Stimulated activated CD4-positive, alpha-beta T cell treated with anti-CD3 and anti-CD28 coated beads, Interleukin-2, amount 100 ng/mL, for 4 hours (primary cell): ENCODE data around the gene AIFM3.

Source experiments
- DNase-seq: peaks from one replicate; pipeline ENCODE4 v3.0.0-alpha.2; 2020; ENCODE audit warnings: low read depth

AIFM3 gene

DNA sequence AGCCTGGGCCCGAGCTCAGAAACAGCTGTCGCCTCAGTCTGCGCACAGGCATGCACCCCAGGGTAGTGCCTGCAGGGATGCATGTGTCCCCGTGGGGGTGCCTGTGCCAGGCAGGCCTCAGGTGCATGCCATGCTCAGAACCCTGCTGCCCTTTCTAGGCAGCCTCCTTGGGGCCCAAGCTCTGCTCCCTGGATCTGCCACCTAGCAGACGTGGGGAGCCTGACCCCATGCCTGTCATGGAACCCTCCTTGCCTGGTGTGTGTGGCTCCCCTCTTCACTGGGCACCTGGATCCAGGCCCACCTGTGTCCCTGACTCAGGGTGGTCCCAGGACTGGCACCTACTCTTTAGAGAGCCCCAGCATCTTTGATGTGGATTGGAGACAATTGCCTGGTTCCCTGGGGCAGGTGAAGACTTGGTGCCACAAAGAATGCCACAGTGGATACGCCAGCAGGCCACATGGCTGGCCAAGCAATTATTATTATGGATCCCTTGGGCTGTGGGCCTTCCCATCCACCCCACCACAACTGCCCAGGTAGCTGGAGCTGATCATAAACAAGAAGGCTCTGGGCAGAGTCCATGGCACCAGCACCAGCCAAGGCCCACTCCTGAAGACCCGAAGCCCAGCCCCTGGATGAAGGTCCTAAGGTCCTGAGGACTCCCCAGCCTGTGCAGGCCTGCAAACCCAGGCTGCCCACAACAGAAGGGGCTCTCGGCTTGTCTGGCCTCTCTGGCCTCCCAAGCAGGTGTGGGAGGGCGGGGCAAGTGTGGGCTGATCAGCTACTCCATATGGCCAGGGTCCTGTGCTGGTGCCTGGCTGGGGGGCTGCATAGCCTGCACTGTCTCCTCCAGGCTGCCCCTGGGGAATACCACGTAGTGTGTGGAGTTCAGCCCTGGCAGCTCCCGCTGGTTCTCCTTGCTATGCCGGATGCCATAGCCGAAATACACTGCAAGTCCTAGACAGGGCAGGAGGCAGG, 61.5 kb downstream of the AIFM3 start:
- no peak for DNase-seq

GRCh38 chr22:21029486-21030025, 62.5 kb downstream of the AIFM3 start:
- DNase-seq: no peak

DNA sequence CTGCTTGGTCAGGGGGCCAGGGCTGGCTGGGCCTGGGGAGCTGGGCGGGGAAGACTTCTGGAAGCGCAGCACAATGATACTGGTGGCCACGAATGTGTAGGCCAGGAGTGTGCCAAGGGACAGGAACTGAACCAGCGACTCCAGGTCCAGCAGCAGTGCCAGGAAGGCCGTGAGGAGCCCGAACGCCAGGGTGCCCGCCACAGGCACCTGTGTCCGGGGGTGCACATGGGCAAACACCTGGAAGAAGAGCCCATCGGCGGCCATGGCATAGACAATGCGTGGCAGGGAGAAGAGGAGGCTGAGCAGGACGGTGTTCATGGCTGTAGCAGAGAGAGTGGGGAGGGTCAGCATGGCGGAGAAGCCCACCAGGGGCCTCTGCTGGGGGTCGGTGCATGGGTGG, 63.0 kb downstream of the AIFM3 start:
- DNase-seq: no peak
